A673 (cell line): ENCODE results near the gene E2F1. TPM values are rescaled to one million over a fixed set of nuclear protein-coding genes. Genes with fewer than 3 reads are reported as not detected.

Experiments used
- BruUV-seq: library from RNA; stranded (reverse); fragments of 400-500 nt; replicated peaks from 2 replicates; lab custom pipeline; 2021; lab: Mats Ljungman, UMichigan
- CTCF ChIA-PET: fragments of 300-600 bp; sonication (Branson Sonifier 250); formaldehyde crosslinking; loops from one replicate; lab custom pipeline; 2022; ENCODE audit warnings: antibody characterized with exemption; lab: Charles Lee
- POLR2A ChIA-PET: fragments of 300-600 bp; sonication (Branson Sonifier 250); formaldehyde crosslinking; loops from one replicate; lab custom pipeline; 2022; ENCODE audit warnings: antibody characterized with exemption; ENCODE audit not compliant: low non-redundant PET; lab: Charles Lee
- DNase-seq: peaks from one replicate; pipeline ENCODE4 v3.0.0-alpha.2; 2015; ENCODE audit warnings: low spot score
- H3K27ac ChIP-seq: fragments of 200-600 bp; sonication (generic); 2 replicates; pipeline ENCODE4 v1.5.1; 2016; ENCODE audit warnings: mixed run types, low read depth, mild to moderate bottlenecking, mixed read lengths, antibody characterized with exemption, low read length; ENCODE audit not compliant: poor library complexity, severe bottlenecking
- H3K27me3 ChIP-seq: fragments of 200-600 bp; sonication (generic); replicated peaks from 2 replicates; pipeline ENCODE4 v1.6.1; 2017; ENCODE audit warnings: mixed run types, low read depth, mild to moderate bottlenecking, mixed read lengths, antibody characterized with exemption, low read length; ENCODE audit not compliant: insufficient read depth, poor library complexity
- H3K36me3 ChIP-seq: fragments of 200-600 bp; sonication (generic); 2 replicates; pipeline ENCODE4 v1.6.1; 2016; ENCODE audit warnings: mixed run types, mild to moderate bottlenecking, mixed read lengths, antibody characterized with exemption, low read length; ENCODE audit not compliant: insufficient read depth, poor library complexity, severe bottlenecking
- H3K4me1 ChIP-seq: fragments of 200-600 bp; sonication (generic); 2 replicates; pipeline ENCODE4 v1.6.1; 2017; ENCODE audit warnings: mixed run types, mild to moderate bottlenecking, mixed read lengths, antibody characterized with exemption, low read length; ENCODE audit not compliant: insufficient read depth, poor library complexity, severe bottlenecking
- H3K4me3 ChIP-seq: fragments of 200-600 bp; sonication (generic); 2 replicates; pipeline ENCODE4 v1.5.1; 2016; ENCODE audit warnings: low read depth, mixed run types, mild to moderate bottlenecking, mixed read lengths, low read length; ENCODE audit not compliant: poor library complexity, severe bottlenecking
- H3K9me3 ChIP-seq: fragments of 200-600 bp; sonication (generic); 2 replicates; pipeline ENCODE4 v1.6.1; 2016; ENCODE audit warnings: mixed run types, low read depth, mild to moderate bottlenecking, mixed read lengths, antibody characterized with exemption, low read length; ENCODE audit not compliant: poor library complexity, severe bottlenecking
- CTCF ChIP-seq: fragments of 300-800, 200-600 bp; sonication (generic); conservative IDR thresholded peaks from 2 replicates; pipeline ENCODE4 v1.5.1; 2017; ENCODE audit warnings: low read depth, mild to moderate bottlenecking, antibody characterized with exemption, low read length, moderate library complexity, mixed read lengths
- EZH2 ChIP-seq: fragments of 200-600 bp; sonication (generic); IDR thresholded peaks from 2 replicates; pipeline ENCODE4 v1.6.1; 2017; ENCODE audit warnings: borderline replicate concordance, low read depth, mild to moderate bottlenecking, mixed read lengths, antibody characterized with exemption, low read length; ENCODE audit not compliant: poor library complexity, severe bottlenecking
- intact Hi-C: fragments of 100-400 bp; cut with micrococcal nuclease; formaldehyde crosslinking; loops from one replicate; pipeline ENCODE4 v1.10.0; 2022; ENCODE audit not compliant: unreplicated experiment
- total RNA-seq: library from RNA; stranded (reverse); gene quantifications from 2 replicates; pipeline ENCODE4 v1.2.3, GENCODE V29; 2021

The E2F1 gene
- total RNA-seq, 1 experiment from 2014 or later, result 86.0 TPM

- no peak overlapping the region for H3K27ac ChIP-seq
- CTCF ChIA-PET, result interaction anchor here (0.7 kb wide), 1 partner anchor 16 kb away, joined by 3 read pairs; no protein-coding TSS in a partner anchor
- no peak for DNase-seq
- H3K4me3 ChIP-seq, result no peak overlapping the region
- no TSS peak for BruUV-seq
- H3K36me3 ChIP-seq, result no peaks in the 10 kb centered on the region
- POLR2A ChIA-PET, result no interaction called here
- H3K9me3 ChIP-seq, result no peaks in the 10 kb centered on the region
- intact Hi-C loops, result no loop called here
- H3K27me3 ChIP-seq, result no peaks in the 10 kb centered on the region
- peaks cover 7% of the 10 kb centered on the region for H3K4me1 ChIP-seq
- TF ChIP-seq EZH2 (no peak), CTCF (no peak)
Observed at GRCh38 chr20:33727115-33727479, 40.9 kb upstream of the E2F1 start.

GRCh38 chr20:33725607-33726264, 39.6 kb upstream of the E2F1 start:
- ChIA-PET POLR2A (interaction anchor here (0.6 kb wide), 1 partner anchor 116 kb away, joined by 3 read pairs; no protein-coding TSS in a partner anchor), CTCF (no interaction called here)
- Histone ChIP-seq H3K4me1 (no peaks in the 10 kb centered on the region), H3K9me3 (no peaks in the 10 kb centered on the region), H3K27ac (no peak overlapping the region), H3K36me3 (no peaks in the 10 kb centered on the region), H3K4me3 (no peak overlapping the region), H3K27me3 (no peaks in the 10 kb centered on the region)
- BruUV-seq, result no TSS peak
- no peak for DNase-seq
- no peak for TF ChIP-seq CTCF
- no peak for TF ChIP-seq EZH2
- intact Hi-C loops, result no loop called here

DNA sequence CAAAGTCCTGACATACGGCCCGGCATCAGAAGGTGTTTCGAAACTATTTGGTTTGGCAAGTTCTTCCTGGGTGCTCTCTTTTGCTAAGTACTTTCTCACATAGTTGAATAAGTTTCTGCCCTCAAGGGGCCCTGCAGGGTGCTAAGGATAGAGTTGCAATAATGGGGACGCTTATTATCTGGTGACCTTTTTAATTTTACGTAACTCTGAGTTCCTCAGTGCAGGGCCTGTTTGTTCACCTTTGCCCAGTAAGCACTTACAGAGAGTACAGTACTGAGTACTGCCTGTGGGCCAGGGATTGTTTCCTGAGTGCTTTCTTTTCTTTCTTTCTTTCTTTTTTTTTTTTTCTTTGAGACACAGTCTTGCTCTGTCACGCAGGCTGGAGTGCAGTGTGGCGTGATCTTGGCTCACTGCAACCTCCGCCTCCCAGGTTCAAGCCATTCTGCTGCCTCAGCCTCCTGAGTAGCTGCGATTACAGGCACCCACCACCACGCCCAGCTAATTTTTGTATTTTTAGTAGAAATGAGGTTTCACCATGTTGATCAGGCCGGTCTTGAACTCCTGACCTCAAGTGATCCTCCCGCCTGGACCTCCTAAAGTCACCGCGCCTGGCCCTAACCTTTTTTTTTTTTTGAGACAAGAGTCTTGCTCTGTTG, 38.4 kb upstream of the E2F1 start:
- intact Hi-C loops, result no loop called here
- BruUV-seq, result no TSS peak

More for the DNA sequence above, 38.4 kb upstream of the E2F1 start:
- H3K9me3 ChIP-seq, result no peaks in the 10 kb centered on the region
- peaks cover 1% of the 10 kb centered on the region for H3K4me1 ChIP-seq
- no peak overlapping the region for H3K27ac ChIP-seq
- no peak for DNase-seq
- ChIA-PET POLR2A (no interaction called here), CTCF (no interaction called here)
- H3K36me3 ChIP-seq, result no peaks in the 10 kb centered on the region
- TF ChIP-seq CTCF, result no peak
- no peaks in the 10 kb centered on the region for H3K27me3 ChIP-seq
- H3K4me3 ChIP-seq, result no peak overlapping the region
